Measurements from ENCODE around the gene ACTL10.
A peak's percentile ranks its signal among the peaks of the same experiment; 100 is the strongest.

The ACTL10 gene

DNA sequence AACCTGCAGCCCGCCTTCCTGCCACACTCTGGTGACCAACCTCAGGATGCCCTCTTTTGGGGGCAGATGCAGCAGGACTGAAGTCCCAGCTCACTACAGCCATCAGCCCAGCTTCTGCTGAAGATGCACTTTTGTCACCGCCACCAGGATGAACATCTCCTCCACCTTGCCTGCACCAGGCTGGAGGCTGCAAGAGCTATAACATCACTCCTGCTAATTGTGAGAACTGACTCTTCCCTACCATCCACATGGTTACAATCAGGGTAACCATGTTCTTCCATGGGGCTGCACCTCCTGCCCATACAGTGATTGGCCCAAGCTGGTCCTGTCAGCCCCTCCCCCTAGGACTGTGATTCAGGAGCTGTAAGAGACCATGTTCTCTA, 2.0 kb upstream of the ACTL10 start:
- no peak for DNase-seq

DNA sequence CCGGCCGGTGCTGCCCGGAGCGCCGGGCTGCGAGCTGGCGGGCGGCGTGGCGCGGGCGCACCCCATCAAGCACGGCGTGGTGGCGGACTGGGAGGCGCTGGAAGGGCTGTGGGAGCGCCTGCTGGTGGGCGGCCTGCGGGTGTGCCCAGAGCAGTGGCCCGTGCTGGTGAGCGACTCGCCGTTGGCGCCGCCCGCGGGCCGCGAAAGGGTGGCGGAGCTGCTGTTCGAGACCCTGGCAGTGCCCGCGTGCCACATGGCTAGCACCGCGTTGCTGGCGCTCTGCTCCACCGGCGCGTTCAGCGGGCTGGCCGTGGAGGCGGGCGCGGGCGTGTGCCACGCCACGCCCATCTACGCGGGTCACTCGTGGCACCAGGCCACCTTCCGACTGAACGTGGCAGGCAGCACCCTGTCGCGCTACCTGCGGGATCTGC, 517 bp downstream of the ACTL10 start:
- no peak for DNase-seq

DNA sequence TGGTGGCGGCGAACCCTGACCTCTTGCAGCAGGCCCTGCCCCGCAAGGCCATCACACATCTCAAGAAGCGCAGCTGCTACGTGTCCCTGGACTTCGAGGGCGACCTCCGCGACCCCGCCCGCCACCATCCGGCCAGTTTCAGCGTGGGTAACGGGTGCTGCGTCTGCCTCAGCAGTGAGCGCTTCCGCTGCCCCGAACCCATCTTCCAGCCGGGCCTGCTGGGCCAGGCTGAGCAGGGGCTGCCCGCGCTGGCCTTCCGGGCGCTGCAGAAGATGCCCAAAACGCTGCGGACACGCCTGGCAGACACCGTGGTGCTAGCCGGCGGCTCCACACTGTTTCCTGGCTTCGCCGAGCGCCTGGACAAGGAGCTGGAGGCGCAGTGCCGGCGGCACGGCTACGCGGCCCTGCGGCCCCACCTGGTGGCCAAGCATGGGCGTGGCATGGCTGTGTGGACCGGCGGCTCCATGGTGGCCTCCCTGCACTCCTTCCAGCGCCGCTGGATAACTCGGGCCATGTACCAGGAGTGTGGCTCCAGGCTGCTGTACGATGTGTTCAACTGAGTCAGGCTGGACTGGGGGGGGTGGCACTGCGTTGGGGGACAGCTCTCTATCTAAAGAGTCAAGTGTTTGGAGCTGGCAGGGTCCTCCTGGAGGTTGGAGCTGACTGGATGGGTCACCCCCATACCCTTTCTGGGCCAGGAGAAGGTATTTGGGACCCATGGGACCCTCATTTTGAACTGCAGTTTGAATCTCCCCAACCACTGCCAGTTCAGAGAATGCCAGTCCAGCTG, 1.1 kb downstream of the ACTL10 start:
- peak; percentile 67 for DNase-seq

DNA sequence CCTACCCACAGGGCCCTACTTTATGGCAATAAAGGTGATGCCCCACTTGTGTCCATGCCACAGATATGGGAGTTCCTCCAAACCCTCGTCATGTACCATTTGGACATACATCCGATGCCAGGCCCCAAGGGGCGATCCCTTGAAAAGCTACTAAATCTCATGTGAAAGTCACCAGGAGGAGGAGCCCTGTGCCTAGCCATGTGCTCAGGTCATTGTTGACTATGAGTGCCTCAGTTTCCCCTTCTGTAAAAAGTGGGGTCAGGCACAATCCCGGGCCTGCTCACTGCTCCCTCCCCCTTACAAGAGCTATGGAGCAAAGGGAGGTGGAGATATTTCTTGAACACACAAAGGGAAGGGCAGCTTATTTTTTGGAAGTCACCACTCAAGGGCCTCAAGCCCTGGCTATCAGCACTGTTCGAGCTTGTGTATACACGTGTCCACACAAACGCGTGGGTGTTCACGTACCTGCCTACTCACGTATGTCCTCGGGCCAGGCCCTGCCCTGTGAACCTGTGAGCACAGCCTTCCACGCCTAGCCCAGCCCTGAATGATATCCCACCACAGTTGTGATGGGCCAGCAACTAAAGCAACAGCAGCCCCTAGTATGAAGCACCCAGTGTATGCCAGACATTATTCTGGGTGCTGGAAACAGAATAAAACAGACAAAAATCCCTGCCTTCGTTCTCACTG, 1.9 kb downstream of the ACTL10 start:
- no peak for DNase-seq

DNA sequence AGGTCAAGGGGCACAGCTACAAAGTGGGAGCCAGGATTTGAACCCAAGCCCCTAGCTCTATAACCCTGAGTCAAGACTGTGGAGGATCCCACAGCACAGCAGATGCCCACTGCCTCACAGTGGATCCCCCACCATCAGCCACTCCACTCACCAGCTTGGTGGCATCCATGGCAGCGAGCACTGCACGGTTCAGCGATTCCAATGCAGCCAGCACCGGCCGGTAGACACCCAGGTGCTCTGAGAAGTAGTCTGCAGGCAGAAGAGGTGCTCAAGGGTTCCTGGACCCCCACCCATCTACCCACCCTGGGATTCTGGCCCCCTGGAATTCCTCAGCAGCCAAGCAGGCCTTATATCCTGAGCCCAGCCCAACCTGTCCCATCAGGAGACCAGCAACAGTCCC, 2.5 kb downstream of the ACTL10 start:
- DNase-seq: no peak

DNA sequence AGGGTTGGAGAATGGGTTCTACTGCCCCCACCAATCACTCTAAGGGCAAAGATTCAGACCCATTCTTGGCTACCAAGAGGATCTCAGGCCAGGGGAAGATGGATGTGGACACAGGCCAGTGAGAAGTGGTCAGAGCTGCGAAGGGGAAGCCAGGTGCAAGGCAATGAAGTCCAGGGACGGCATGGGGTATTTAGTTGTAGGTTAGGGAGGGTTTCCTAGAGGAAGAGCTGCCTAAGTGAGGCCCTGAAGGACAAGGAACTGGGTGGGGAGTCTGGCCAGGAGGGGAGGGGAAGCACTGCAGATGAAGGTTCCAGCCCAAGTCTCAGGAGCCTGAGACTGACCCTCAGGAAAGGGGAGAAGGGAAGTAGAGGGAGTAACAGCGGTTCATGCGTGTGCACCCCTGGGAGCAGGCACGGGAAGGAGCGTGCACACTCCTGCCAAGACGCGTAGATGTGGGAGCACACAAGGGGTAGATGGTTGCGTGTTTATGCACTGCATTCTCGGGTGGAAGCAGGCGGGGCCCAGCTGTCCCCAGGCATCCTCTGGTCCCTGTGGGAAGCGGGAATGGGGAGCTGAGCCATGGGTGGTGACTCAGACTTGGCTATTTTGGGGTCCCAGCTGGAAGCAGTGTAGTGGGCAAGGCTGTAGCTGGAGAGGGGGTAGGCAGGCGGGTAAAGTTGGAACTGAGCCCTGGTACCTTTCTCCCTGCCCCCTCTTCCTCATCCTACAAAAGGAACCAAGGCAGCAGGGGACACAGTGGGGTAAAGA, 3.3 kb downstream of the ACTL10 start:
- DNase-seq: no peak

DNA sequence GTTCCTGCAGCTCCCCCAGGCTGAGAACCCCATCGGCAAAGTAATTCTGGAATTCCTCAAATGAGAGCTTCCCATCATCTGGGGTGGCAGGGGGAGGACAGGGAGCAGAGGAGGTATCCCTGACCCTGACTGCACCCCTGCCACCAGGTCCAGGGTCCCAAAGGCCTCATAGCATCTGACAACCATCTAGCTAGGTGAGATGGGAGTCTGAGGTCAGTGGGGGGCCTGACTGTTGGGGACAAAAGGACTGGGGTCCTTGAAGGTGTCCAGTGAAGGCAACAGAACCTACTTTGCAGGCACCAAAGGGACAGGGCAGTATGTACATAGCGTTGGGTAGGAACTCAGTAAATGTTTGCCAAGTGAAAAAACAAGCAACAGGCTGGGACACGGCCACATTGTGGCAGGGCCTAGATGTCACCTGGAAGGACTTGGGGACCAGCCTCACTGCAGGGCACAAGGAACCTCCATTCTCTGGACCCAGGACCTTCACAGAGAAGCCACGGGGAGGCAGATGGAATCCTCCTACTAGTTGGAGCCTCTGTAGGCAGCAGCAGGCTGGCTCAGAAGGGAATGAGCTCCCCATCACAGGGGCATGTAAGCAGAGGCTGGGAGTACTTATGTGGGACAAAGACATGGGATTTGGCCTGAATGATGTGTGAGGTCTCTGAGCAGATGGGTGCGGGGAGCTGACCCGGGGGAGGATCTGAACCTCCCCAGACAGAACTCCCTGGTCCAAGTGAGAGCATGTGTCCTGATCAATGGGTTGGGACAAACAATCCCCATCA, 4.2 kb downstream of the ACTL10 start:
- no peak for DNase-seq

DNA sequence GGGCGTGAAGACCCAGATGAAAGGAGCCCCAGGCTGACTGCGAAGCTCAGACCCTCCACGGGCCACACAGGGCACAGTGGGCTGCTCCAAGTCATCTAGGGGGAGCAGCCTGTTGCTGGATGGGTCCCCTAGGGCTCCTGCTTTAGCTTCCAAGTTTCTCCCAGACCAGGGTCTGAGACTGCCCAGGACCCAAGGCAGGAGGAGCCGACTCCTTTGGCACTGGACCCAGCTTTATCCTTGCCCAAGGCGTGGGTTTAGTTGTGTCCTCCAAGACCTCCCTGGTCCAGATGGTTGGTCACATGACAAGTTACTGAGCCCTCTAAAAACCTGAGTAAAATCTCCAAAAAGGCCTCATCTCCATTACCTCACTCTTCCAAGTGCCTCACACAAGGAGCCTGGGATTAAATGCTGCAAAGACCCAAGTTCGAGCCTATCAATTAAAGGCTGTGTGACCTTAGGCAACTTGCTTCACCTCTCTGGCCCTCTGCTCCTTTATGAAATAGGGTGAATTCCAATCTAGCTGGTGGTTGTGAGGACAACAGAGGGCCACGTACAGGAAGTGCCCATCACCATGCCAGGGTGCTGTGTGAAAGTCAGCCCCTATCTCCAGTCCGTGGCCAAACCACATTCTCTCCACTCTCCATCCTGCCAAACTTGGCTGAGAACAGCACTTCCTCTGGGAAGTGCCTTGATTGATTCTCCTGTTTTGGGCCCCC, 5.0 kb downstream of the ACTL10 start:
- DNase-seq: no peak

DNA sequence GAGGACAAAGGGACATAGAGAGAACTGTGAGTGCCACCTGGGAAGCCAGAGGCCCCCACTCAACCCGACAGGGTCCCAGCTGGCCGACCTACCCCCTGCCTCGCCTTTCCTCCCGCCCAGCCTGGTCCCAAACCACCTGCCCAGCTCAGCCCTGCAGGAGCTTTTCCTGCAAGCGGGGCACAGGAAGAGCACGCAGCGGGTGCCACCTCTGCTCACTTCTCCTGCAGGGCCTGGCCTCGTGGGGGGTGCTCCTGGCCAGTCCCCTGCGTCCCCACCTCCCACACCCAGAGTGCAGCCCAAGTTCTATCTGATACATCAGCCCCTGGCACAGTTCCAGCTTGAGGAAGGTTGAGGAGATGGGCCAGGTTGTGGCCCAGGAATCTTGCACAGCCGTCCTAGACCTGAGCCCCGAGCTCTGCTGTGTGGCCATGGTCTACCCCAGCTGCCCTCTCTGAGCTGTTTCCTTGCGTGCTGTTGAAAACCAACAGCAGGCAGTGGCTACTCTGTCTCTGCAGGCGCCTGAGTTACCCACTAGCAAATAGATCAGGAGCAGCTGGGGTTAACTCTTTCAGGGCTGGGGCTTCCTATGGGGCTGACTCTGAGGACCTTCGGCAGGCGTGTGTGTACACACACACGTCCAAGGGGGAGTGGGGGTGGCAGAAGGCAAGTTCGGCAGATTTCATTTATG, 5.8 kb downstream of the ACTL10 start:
- peak; percentile 34 for DNase-seq

DNA sequence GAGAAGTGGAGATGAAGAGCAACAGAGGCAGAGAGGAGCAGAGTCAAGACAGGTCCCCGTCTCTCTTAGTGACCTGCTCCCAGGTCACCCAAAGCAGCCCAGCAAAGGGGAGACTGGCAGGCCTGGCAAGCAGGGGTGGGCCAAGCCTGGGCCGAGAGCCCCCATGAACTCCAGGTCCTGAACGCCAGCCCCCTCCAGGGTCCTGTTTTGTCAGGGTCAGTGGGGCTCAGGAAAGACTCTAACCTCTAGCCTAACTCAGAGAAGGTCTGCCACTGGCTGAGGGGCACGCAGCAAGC, 6.3 kb downstream of the ACTL10 start:
- DNase-seq: no peak

DNA sequence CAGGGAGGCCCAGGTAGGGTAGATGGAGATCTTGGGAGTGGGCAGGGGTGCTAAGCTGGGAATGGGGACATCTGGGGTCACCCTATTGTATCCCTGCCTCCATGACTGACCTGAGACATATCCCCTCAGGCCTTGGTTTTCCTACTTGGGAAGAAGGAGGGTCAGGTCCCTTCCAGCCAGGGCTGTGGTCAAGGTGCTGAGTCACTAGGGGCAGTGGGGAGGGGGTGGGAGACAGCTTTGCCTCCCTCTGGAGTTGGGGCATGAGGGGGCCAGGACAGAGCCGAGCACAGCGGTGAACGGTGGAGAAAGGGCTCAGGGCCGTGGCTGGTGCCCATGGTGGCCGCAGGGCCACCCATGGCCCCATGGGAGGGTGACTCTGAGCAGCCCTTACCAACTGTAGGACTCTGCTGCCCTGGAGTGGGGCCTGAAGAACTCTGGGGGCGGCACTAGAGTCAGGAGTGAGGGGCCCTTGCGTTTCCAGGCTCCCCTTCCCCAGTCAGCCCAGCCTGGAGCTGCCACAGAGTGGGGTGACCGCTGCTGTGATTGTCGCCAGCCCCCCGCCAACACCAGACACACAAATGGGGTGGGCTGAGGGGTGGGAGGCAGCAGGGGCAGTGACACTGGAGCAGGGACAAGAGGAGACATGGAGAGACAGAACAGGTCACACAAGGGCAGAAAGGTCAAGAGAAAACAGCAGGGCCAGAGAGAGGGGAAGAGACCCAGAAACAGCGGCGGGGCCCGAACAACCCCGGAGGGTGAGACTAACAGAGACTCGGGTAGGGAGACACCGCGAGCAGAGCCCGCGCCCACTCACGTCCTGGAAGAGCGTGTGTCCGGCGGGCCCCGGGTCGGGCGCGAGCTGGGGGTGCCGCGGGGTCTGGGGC, 6.9 kb downstream of the ACTL10 start:
- DNase-seq: no peak

DNA sequence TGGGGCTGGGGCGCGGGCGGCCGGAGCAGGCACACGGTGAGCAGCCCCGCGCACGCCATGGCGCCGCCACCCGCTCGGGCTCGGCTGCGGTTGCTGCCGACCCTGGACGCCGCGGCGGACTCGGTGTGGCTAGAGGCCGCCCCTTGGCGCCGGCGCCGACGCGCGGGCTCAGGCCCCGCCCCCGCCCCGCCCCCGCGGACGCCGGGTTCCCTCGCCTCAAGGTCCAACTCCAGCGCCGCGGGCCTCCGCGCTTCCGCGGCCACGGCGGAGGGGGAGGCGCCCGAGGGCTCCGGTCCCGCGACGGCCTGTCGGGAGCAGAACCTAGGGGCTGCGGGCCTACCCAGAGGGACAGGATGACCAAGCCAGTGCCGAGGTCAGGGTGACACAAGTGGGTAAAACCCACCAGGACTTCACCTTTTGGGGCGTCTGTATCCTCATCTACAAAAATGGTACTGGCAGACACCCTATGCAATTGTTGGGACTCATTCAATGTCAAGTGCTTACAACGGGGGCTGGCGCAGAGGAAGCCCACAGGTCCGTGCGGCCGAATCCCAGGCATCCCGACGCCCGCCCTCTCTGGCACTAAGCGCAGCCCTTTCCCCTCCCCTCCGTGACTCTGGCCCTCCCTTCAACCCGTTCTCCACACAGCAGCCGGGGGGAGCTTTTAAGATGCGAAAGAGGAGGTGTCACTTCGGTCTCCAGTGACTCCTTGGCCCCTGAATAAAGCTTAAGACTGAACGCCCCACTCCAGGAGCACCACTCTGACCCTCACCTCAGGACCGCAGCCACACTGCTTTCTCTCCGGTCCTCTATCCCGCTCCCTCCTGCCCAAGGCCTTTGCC, 7.8 kb downstream of the ACTL10 start, which contains the start of gene NECAB3:
NECAB3 (minus strand) TSS at position 135 of the 842 bp plus-strand sequence; CDS start at position 59, 76 bp downstream.
- DNase-seq: peak; percentile 69

DNA sequence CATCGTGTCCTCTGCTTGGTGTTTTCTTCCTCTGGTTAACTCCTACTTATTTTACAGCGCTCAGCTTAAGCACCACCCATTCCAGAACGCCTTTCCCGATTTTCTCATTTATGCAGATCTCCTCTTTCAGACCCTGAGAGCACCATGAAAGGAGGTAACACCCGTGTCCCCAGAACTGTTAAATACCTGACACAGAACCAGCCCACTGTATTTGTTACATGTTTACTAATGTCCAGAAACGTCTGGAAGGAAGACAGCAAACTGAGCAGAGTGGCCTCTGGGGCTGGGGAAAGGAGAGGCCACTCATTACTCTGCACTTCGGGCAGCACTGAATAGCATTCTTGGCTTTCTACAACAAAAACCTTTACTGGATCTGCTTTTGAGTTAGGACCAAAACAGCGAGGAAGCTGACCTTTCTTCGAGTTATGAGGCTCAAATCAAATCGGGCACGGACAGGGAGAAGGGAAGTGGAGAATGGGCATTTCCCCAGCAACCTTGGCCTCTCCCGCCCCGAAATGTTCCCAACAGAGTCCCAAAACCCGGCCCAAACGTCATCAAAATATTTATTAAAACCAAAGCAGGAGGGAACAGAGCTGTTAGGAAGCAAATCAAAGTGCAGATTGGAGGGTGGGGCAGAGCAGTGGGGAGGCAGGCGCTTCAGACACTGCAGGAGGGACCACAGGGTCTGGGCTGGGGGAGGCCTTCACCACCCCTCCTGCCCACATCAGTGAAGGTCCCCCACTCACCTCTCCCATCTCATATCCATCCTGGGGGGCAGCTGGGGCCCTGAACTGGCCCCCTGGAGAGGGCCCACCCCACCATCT, 8.6 kb downstream of the ACTL10 start:
- DNase-seq: no peak

DNA sequence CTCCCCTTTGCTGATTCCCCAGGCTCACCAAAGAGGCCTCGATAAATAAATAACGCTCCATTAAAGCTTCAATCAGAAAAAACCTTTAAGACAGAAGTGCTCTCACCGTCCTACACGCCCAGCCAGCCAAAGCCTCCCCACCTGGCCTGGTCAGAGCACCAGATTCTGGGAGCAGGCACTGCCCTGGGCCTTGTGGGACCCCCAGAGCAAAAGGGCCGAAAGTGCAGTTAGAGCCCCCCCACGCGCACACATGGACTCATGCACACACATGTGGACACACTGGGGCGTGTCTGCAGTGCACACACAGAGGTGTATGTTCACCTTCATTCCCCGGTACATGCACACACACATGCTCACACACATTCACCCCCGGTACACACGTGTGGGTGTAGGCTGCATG, 9.4 kb downstream of the ACTL10 start:
- no peak for DNase-seq

DNA sequence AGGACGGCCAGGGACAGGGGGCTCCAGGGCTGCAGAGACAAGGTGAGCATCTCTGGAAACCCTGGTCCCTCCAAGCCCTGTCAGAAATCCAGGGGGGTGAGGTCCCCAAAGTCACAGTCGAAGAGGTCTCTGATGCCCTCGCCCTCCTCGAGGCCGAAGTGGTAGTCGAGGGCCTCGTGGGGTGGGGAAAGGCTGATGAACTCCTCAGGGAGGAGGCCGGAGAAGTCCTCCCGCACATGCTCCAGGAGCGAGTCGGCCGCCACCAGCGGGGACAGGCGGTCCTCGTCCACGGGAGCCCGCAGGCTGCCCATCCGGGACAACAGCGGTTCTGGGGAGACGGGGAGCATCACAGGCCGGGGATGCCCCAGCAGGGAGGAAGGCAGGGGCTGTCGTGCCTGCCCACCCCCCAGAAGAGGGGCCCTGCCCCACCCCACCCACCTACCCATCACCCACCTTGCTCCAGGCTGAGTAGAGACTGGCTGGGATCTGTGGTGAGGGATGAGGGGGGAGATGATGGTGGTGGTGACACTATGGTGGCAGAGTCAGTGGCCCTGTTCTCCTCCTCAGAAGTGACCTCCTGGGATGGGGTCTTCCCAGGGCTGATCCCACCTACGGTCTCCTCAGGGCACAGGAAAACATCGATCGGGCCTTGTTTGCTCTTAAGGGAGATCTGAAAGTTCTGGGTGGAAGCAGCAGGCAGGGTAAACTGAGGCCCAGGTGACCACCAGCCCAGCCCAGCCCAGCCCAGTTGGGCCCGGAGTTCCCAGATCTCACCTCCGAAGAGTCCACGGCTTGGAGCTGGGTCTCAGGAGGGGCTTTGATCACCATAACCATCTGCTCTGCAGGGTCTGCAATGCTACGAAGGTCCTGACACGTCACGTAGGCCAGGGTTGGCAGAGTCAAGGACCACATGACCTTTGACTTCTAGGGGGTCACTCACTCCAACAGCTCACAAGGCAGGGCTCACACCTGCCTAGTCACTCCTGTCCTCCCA, 10.2 kb downstream of the ACTL10 start:
- no peak for DNase-seq

DNA sequence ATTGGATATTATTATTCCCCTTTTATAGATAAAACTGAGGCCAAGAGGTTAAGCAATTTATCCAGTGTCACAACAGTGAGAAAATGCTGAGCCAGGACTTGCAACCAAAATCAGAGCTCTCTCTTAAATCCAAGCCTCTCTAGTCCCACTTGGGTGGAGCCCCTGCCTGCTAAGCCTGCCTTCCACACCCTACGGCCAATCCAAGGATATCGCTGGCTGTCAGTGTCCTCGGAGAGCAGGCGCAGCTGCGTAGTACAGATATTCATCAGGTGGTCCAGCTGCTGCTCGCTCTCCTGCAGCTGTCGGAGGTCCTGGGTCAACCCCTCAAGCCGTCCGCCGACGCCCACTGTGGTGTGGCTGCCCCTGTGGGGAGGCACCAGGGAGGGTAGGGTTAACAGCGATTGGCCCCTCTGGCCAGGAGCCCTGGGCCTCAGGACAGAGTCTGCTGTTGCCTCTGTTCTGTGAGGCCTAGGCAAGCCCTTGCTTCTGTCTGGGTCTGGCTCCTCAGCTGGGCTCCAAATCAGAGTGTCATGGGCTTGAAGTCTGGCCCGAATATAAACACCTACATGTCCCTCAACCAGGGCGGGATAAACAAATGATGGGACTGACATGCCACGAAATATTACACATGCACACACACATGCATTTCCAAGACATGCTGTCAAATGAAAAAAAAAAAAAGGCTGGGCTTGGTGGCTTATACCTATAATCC, 11.4 kb downstream of the ACTL10 start:
- DNase-seq: no peak

Measured in NCI-H2171 (cell line).